Measurements from ENCODE around the gene CPNE9. TPM values are rescaled to one million over a fixed set of nuclear protein-coding genes. Genes with fewer than 3 reads are reported as not detected.

Gene CPNE9
- total RNA-seq, 1 experiment from 2014 or later, result 3.5 TPM

GRCh38 chr3:9669277-9669676 lies 34.4 kb upstream of the CPNE9 start:
- H4K20me1 ChIP-seq (ENCODE audit: control insufficient read depth, insufficient read depth, insufficient read length), result no peaks in the 10 kb centered on the region
- H3K4ac ChIP-seq (ENCODE audit: low read depth, low read length), result no peak overlapping the region
- H3K23ac ChIP-seq (ENCODE audit: insufficient read length, low read depth, low read length), result no peak overlapping the region
- no peak overlapping the region for H2BK120ac ChIP-seq (ENCODE audit: low read depth, low read length, poor library complexity, severe bottlenecking)
- peak overlapping the region in 1 of 3 experiments; percentile 39; a peak in 1 of 7 replicates for H3K27ac Mint-ChIP-seq
- no CpG with 5 or more reads among the region's 4 CpGs for WGBS (ENCODE audit: extremely low coverage, insufficient read length, low lambda C conversion rate)
- H3K27me3 Mint-ChIP-seq (ENCODE audit: low read depth), result no peaks in the 10 kb centered on the region
- H3K79me1 ChIP-seq (ENCODE audit: insufficient read depth, low read depth, low read length, poor library complexity, severe bottlenecking), result no peaks in the 10 kb centered on the region
- no peak overlapping the region for H4K8ac ChIP-seq (replicated peaks; ENCODE audit: insufficient read length, low read depth, low read length)
- H2BK20ac ChIP-seq (ENCODE audit: low read depth, low read length, poor library complexity, severe bottlenecking), result no peak overlapping the region
- no peaks in the 10 kb centered on the region for H3K9me3 Mint-ChIP-seq
- H3K9ac ChIP-seq (ENCODE audit: extremely low read depth, insufficient read length, low read length), result no peak overlapping the region
- H3T11ph ChIP-seq (ENCODE audit: low read length), result no peak overlapping the region
- H3K14ac ChIP-seq (ENCODE audit: insufficient read depth, low read length), result no peak overlapping the region; the same call in 1 of the 2 replicates
- no peak overlapping the region for H3K18ac ChIP-seq (ENCODE audit: insufficient read length, low read depth, low read length)
- TF ChIP-seq, protein P1, sequence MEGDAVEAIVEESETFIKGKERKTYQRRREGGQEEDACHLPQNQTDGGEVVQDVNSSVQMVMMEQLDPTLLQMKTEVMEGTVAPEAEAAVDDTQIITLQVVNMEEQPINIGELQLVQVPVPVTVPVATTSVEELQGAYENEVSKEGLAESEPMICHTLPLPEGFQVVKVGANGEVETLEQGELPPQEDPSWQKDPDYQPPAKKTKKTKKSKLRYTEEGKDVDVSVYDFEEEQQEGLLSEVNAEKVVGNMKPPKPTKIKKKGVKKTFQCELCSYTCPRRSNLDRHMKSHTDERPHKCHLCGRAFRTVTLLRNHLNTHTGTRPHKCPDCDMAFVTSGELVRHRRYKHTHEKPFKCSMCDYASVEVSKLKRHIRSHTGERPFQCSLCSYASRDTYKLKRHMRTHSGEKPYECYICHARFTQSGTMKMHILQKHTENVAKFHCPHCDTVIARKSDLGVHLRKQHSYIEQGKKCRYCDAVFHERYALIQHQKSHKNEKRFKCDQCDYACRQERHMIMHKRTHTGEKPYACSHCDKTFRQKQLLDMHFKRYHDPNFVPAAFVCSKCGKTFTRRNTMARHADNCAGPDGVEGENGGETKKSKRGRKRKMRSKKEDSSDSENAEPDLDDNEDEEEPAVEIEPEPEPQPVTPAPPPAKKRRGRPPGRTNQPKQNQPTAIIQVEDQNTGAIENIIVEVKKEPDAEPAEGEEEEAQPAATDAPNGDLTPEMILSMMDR (conservative IDR thresholded peaks at IDR 0.05), result no peak
- H2BK5ac ChIP-seq (ENCODE audit: insufficient read length, low read length), result no peak overlapping the region
- DNase-seq, result no peak
- no peak overlapping the region for H2BK15ac ChIP-seq (ENCODE audit: low read depth, low read length)
- no peak overlapping the region for H4K91ac ChIP-seq (ENCODE audit: insufficient read length, low read depth, low read length)
- H3K9me3 ChIP-seq (ENCODE audit: control insufficient read depth, low read depth, low read length), result no peaks in the 10 kb centered on the region
- no peak overlapping the region for H2AFZ ChIP-seq (ENCODE audit: low read length)
- peaks cover 4 to 76% (median 59%) of the 10 kb centered on the region in 3 experiments; a peak in 6 of 7 replicates for H3K36me3 Mint-ChIP-seq (ENCODE audit: insufficient read depth in 1 of 3, low read depth in 3 of 3)
- H3K27ac ChIP-seq (ENCODE audit: insufficient read length, low read depth, low read length), result no peak overlapping the region
- no peak overlapping the region for H2BK12ac ChIP-seq (ENCODE audit: insufficient read length, low read depth, low read length)
- no peak overlapping the region for H3K4me2 ChIP-seq (ENCODE audit: insufficient read depth, insufficient read length, low read length)
- H4K5ac ChIP-seq (ENCODE audit: insufficient read length, low read depth, low read length), result no peak overlapping the region
- no peak overlapping the region for H3K56ac ChIP-seq (ENCODE audit: insufficient read length, low read depth, low read length)
- H3K4me1 Mint-ChIP-seq, result no peaks in the 10 kb centered on the region
- no peaks in the 10 kb centered on the region for H3K4me1 ChIP-seq (ENCODE audit: insufficient read depth, low read length)
- no peak overlapping the region for H3K4me3 Mint-ChIP-seq
- no peaks in the 10 kb centered on the region for H3K27me3 ChIP-seq (ENCODE audit: insufficient read depth, low read length)
- H3K23me2 ChIP-seq (ENCODE audit: insufficient read length, low read depth, low read length, poor library complexity, severe bottlenecking), result no peaks in the 10 kb centered on the region
- no peak overlapping the region for H2AK5ac ChIP-seq (ENCODE audit: insufficient read length, low read length)
- H3K79me2 ChIP-seq (ENCODE audit: insufficient read depth, low read length), result no peaks in the 10 kb centered on the region

Measured in H9 (cell line).